Measurements from ENCODE around the gene C10orf143.

The C10orf143 gene

DNA sequence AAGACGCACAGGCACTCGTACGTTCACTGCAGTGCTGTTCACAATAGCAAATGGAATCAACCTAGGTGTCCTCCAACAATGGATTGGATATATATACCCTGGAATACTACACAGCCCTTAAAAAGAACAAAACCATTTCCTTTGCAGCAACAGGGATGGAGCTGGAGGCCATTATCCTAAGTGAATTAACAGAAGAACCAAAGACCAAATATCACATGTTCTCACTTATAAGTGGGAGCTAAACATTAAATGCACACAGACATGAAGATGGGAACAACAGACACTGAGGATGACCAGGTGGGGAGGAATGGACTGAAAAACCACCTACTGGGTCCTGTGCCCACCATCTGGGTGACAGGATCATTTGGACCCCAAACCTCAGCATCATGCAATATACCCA is 94.5 kb downstream of the C10orf143 start:
- H3K4me3 Mint-ChIP-seq = no peak overlapping the region
- peaks cover 5 to 10% of the 10 kb centered on the region in 2 donors for H3K27me3 Mint-ChIP-seq
- no peak overlapping the region for H3K27ac Mint-ChIP-seq
- no peaks in the 10 kb centered on the region for H3K4me1 Mint-ChIP-seq
- H3K9me3 Mint-ChIP-seq = no peaks in the 10 kb centered on the region
- H3K36me3 Mint-ChIP-seq = no peaks in the 10 kb centered on the region
- DNase-seq = no peak
- ATAC-seq (replicated peaks) = no peak

DNA sequence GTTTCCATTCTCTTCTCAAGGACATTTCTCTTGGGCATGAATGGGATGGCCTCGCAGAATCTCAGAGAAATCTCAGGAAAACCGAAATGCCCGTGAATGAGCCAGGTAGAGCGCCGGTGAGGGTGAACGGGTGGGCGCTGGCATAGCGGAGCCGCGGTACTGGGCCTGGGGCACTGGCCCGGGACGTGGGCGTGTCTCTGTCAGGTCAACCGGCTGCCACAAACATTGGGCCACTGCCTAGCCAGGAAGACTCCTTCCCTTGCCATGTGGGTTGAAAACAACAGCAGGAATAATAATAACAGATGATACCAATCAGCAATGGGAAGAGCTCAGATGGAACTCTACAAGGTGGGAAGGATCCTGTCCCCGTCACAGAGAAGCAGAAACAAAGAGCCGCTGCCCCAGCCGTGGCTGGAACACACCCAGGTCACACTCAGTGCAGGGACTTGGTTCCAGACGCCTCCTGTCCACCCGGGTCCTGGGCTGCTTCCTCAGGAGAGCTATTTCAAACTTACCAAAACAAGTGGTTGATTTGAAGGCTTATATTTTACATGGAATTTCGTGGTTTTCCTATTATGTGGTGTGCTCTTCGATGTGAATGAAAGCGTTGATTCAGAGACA is 95.4 kb downstream of the C10orf143 start:
- Mint-ChIP-seq H3K4me1 (no peaks in the 10 kb centered on the region), H3K36me3 (no peaks in the 10 kb centered on the region), H3K9me3 (no peaks in the 10 kb centered on the region), H3K4me3 (no peak overlapping the region), H3K27me3 (peaks cover 0 to 16% of the 10 kb centered on the region in 2 donors), H3K27ac (no peak overlapping the region)
- no peak for DNase-seq
- ATAC-seq (replicated peaks) = no peak

- ATAC-seq (replicated peaks) = peak in 1 of 2 donors; percentile 7
- no peak overlapping the region for H3K4me3 Mint-ChIP-seq
- H3K9me3 Mint-ChIP-seq = no peaks in the 10 kb centered on the region
- peaks cover 0 to 16% of the 10 kb centered on the region in 2 donors for H3K27me3 Mint-ChIP-seq
- H3K36me3 Mint-ChIP-seq = no peaks in the 10 kb centered on the region
- DNase-seq = no peak
- no peaks in the 10 kb centered on the region for H3K4me1 Mint-ChIP-seq
- no peak overlapping the region for H3K27ac Mint-ChIP-seq
These were observed 96.2 kb downstream of the C10orf143 start for GRCh38 chr10:130014263-130015074.

All from stimulated activated naive B cell treated with anti-CD40 and anti-IgM and Interleukin-4, amounts not matched to agents 10 μg/mL and 1 μg/mL and 100 μg/mL, for 72 hours (primary cell).